ENCODE data around the gene MEI1.

MEI1 gene

GRCh38 chr22:41766476-41766875 is 67.2 kb downstream of the MEI1 start:
- no peaks in the 10 kb centered on the region for H3K9me3 ChIP-seq (ENCODE audit: insufficient read depth, low read length)
- H2AFZ ChIP-seq (ENCODE audit: low read depth, low read length): no peak overlapping the region
- no peak overlapping the region for H3K9ac ChIP-seq (ENCODE audit: low read length)
- no peak overlapping the region for H3K4me2 ChIP-seq (ENCODE audit: low read length)
- H3K36me3 ChIP-seq (replicated peaks; ENCODE audit: low read depth, low read length): no peaks in the 10 kb centered on the region
- H3K4me3 ChIP-seq (ENCODE audit: low read length): no peak overlapping the region
- no peaks in the 10 kb centered on the region for H3K79me2 ChIP-seq (ENCODE audit: low read length)
- H3K27ac ChIP-seq (ENCODE audit: low read length): no peak overlapping the region
- no peaks in the 10 kb centered on the region for H4K20me1 ChIP-seq (ENCODE audit: insufficient read depth, low read length)
- no peak for TF ChIP-seq EZH2phosphoT487 (IDR thresholded peaks at IDR 0.05; ENCODE audit: low read depth)
- H3K4me1 ChIP-seq (ENCODE audit: low read length): peaks cover 10% of the 10 kb centered on the region
- H3K27me3 ChIP-seq (ENCODE audit: low read depth, low read length): peaks cover 8% of the 10 kb centered on the region

DNA sequence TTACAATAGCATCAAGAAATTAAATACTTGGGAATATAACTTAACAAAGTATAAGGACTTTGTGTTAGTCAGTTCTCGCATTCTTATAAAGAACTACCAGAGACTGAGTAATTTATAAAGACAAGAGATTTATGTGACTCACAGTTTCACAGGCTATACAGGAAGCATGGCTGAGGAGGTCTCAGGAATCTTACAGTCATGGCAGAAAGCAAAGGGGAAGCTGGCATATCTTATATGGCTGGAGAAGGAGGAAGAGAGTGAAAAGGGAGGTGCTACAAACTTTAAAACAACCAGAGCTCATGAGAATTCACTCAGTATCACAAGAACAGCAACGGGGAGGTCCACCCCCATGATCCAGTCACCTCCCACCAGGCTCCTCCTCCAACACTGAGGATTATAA is 69.1 kb downstream of the MEI1 start:
- TF ChIP-seq EZH2phosphoT487 (IDR thresholded peaks at IDR 0.05; ENCODE audit: low read depth) (no peak), CTCF (IDR thresholded peaks at IDR 0.05; ENCODE audit: low read depth, low read length) (no peak)
- H2AFZ ChIP-seq (ENCODE audit: low read depth, low read length): no peak overlapping the region; the same call in 1 of the 2 replicates
- no peaks in the 10 kb centered on the region for H4K20me1 ChIP-seq (ENCODE audit: insufficient read depth, low read length)
- H3K27ac ChIP-seq (ENCODE audit: low read length): no peak overlapping the region
- H3K27me3 ChIP-seq (ENCODE audit: low read depth, low read length): peaks cover 14% of the 10 kb centered on the region
- H3K9me3 ChIP-seq (ENCODE audit: insufficient read depth, low read length): no peaks in the 10 kb centered on the region
- H3K4me1 ChIP-seq (ENCODE audit: low read length): peaks cover 10% of the 10 kb centered on the region
- H3K36me3 ChIP-seq (replicated peaks; ENCODE audit: low read depth, low read length): no peaks in the 10 kb centered on the region
- H3K9ac ChIP-seq (ENCODE audit: low read length): no peak overlapping the region
- H3K4me2 ChIP-seq (ENCODE audit: low read length): no peak overlapping the region
- H3K79me2 ChIP-seq (ENCODE audit: low read length): no peaks in the 10 kb centered on the region
- no peak overlapping the region for H3K4me3 ChIP-seq (ENCODE audit: low read length)

GRCh38 chr22:41770715-41771468 is 71.6 kb downstream of the MEI1 start:
- Histone ChIP-seq H3K9ac (ENCODE audit: low read length) (no peak overlapping the region), H3K4me2 (ENCODE audit: low read length) (no peak overlapping the region), H2AFZ (ENCODE audit: low read depth, low read length) (no peak overlapping the region), H3K4me3 (ENCODE audit: low read length) (no peak overlapping the region), H3K27ac (ENCODE audit: low read length) (no peak overlapping the region), H3K36me3 (replicated peaks; ENCODE audit: low read depth, low read length) (no peaks in the 10 kb centered on the region), H3K4me1 (ENCODE audit: low read length) (peaks cover 10% of the 10 kb centered on the region), H4K20me1 (ENCODE audit: insufficient read depth, low read length) (no peaks in the 10 kb centered on the region), H3K9me3 (ENCODE audit: insufficient read depth, low read length) (no peaks in the 10 kb centered on the region), H3K79me2 (ENCODE audit: low read length) (no peaks in the 10 kb centered on the region), H3K27me3 (ENCODE audit: low read depth, low read length) (peaks cover 12% of the 10 kb centered on the region)
- TF ChIP-seq EZH2phosphoT487 (IDR thresholded peaks at IDR 0.05; ENCODE audit: low read depth) (no peak), CTCF (IDR thresholded peaks at IDR 0.05; ENCODE audit: low read depth, low read length) (no peak)

GRCh38 chr22:41772198-41772597 is 72.9 kb downstream of the MEI1 start:
- no peak for TF ChIP-seq EZH2phosphoT487 (IDR thresholded peaks at IDR 0.05; ENCODE audit: low read depth)
- TF ChIP-seq CTCF (IDR thresholded peaks at IDR 0.05; ENCODE audit: low read depth, low read length): no peak
- no peaks in the 10 kb centered on the region for H3K36me3 ChIP-seq (replicated peaks; ENCODE audit: low read depth, low read length)
- no peaks in the 10 kb centered on the region for H3K9me3 ChIP-seq (ENCODE audit: insufficient read depth, low read length)

More at GRCh38 chr22:41772198-41772597, 72.9 kb downstream of the MEI1 start:
- Histone ChIP-seq H2AFZ (ENCODE audit: low read depth, low read length) (no peak overlapping the region), H3K4me3 (ENCODE audit: low read length) (no peak overlapping the region), H3K4me1 (ENCODE audit: low read length) (peaks cover 10% of the 10 kb centered on the region), H3K27ac (ENCODE audit: low read length) (no peak overlapping the region), H3K4me2 (ENCODE audit: low read length) (no peak overlapping the region), H3K79me2 (ENCODE audit: low read length) (no peaks in the 10 kb centered on the region), H3K27me3 (ENCODE audit: low read depth, low read length) (peaks cover 12% of the 10 kb centered on the region), H4K20me1 (ENCODE audit: insufficient read depth, low read length) (no peaks in the 10 kb centered on the region), H3K9ac (ENCODE audit: low read length) (no peak overlapping the region)

All from OCI-LY3 (cell line).